Transverse colon (tissue), 4 donors: ENCODE data around the gene KREMEN2. TPM values are rescaled to one million over a fixed set of nuclear protein-coding genes. Genes with fewer than 3 reads are reported as not detected.

Experiments used
- DNase-seq: peaks from one replicate; pipeline ENCODE4 v3.0.0-alpha.2; 2019
- H3K27ac ChIP-seq, 4 donors: fragments of 200-600 bp; sonication (generic); 2 replicates each; pipeline ENCODE4 v1.5.1; 2016 to 2018; ENCODE audit warnings: inconsistent platforms in 4 of 4
- H3K27me3 ChIP-seq: fragments of 200-600 bp; sonication (generic); 2 replicates; pipeline ENCODE4 v1.5.1; 2017; ENCODE audit warnings: inconsistent platforms
- H3K36me3 ChIP-seq, 4 donors: fragments of 200-600 bp; sonication (generic); 2 replicates each; pipeline ENCODE4 v1.5.1; 2017 to 2019; ENCODE audit warnings: inconsistent platforms in 4 of 4
- H3K4me1 ChIP-seq, 4 donors: fragments of 200-600 bp; sonication (generic); 2 replicates each; pipeline ENCODE4 v1.5.1; 2017 to 2020; ENCODE audit warnings: inconsistent platforms in 4 of 4
- H3K4me3 ChIP-seq, 4 donors: fragments of 200-600 bp; sonication (generic); 1 replicate in 1 of 4; 2 replicates in 3 of 4; pipeline versions ENCODE4 v1.5.1 to v1.6.1; 2017 to 2019; ENCODE audit warnings: inconsistent platforms in 4 of 4
- H3K9me3 ChIP-seq, 2 donors: fragments of 200-600 bp; sonication (generic); 2 replicates each; pipeline ENCODE4 v1.5.1; 2017 to 2019; ENCODE audit warnings: inconsistent platforms in 2 of 2
- CTCF ChIP-seq, 5 experiments: fragments of 200-600 bp in 3 of 5; fragments of 450-650 bp in 2 of 5; sonication (generic) in 3 of 5; IDR thresholded peaks; 1 replicate in 2 of 5; 2 replicates in 3 of 5; pipeline ENCODE4 v1.5.1; 2016 to 2017; ENCODE audit warnings: antibody characterized with exemption in 5 of 5, inconsistent platforms in 3 of 5, mild to moderate bottlenecking in 2 of 5, moderate library complexity in 1 of 5
- EP300 ChIP-seq: sonication (generic); formaldehyde crosslinking; IDR thresholded peaks from one replicate; pipeline ENCODE4 v1.6.1; 2017; ENCODE audit warnings: antibody characterized with exemption, low read depth
- POLR2A ChIP-seq: fragments of 450-650 bp; IDR thresholded peaks from one replicate; pipeline ENCODE4 v1.6.1; 2016; ENCODE audit warnings: antibody characterized with exemption, mild to moderate bottlenecking, moderate library complexity
- POLR2AphosphoS5 ChIP-seq, 3 donors: sonication (generic); formaldehyde crosslinking; IDR thresholded peaks; one replicate each; pipeline ENCODE4 v1.6.1; 2016; ENCODE audit warnings: antibody characterized with exemption in 3 of 3
- WGBS, 2 donors: methylation state at CpG; one replicate each; pipeline ENCODE4 v1.1.5; 2018; ENCODE audit warnings: low coverage in 1 of 2; 5-methylcytosine and 5-hydroxymethylcytosine counted together
- in situ Hi-C, 4 donors: fragments of 200-750 bp; cut with MboI; loops; one replicate each; pipeline versions ENCODE4 v1.15.0 to v1.15.1; 2017; ENCODE audit warnings: low sequenced_read_pairs in 3 of 4, low pct_ligation_motif_present in 1 of 4, low pct_unique_long_range_greater_than_20kb in 1 of 4
- intact Hi-C: fragments of 100-400 bp; cut with DNase I; formaldehyde crosslinking; loops from one replicate; pipeline ENCODE4 v1.15.1; 2023; ENCODE audit warnings: low total_unique reads
- total RNA-seq, 4 donors: library from RNA; depleted of rRNA; stranded (reverse); fragments of >200 nt; gene quantifications; one replicate each; pipeline ENCODE4 v1.1.0, GENCODE V29; 2016

The KREMEN2 gene
- total RNA-seq, 4 donors from 2014 or later: 0.79 to 3.2 (median 1.1) TPM; not detected in 1

DNA sequence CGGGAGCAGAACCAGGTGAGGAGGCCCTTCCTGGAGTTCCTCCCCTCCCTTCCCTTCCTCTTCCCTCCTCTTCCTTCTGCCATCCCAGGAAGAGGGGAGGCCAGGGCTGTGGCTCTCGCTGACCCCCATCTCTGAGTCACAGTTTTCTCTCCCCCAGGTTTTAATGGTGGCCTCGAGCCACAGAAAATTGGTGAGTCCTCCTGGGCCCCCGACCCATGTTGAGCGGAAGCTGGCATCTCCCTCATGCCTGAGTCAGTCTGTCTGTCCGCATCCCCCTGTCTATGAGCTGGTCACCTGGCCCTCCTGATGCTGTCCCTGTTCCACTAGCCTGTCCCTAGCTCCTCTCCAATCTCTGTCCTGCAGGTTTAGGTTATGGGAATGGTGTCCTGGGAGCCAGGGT, 35.9 kb downstream of the KREMEN2 start:
- no peaks in the 10 kb centered on the region for H3K9me3 ChIP-seq
- H3K36me3 ChIP-seq: no peaks in the 10 kb centered on the region
- peaks cover 6% of the 10 kb centered on the region for H3K27me3 ChIP-seq
- no peak overlapping the region for H3K4me3 ChIP-seq
- no peak for DNase-seq
- intact Hi-C loops (no loop called here), in situ Hi-C loops (no loop called here)
- no peak overlapping the region for H3K27ac ChIP-seq
- 87% methylated on average over 6 of the region's 6 CpGs; no CpG with 5 or more reads in 1 of the 2 donors for WGBS, 2 donors
- TF ChIP-seq POLR2AphosphoS5 (IDR thresholded peaks at IDR 0.05) (no peak), POLR2A (no peak), EP300 (no peak), CTCF (IDR thresholded peaks at IDR 0.05) (no peak)
- peaks cover 0 to 7% (median 3%) of the 10 kb centered on the region in 4 donors for H3K4me1 ChIP-seq

GRCh38 chr16:3000540-3000939, 36.5 kb downstream of the KREMEN2 start:
- WGBS, 2 donors: 83% methylated on average over 4 of the region's 4 CpGs; no CpG with 5 or more reads in 1 of the 2 donors
- TF ChIP-seq EP300: no peak
- TF ChIP-seq POLR2A: no peak
- TF ChIP-seq POLR2AphosphoS5 (IDR thresholded peaks at IDR 0.05): no peak
- TF ChIP-seq CTCF (IDR thresholded peaks at IDR 0.05): no peak
- Histone ChIP-seq H3K4me1 (peaks cover 0 to 8% (median 4%) of the 10 kb centered on the region in 4 donors), H3K4me3 (no peak overlapping the region), H3K27me3 (peaks cover 9% of the 10 kb centered on the region), H3K27ac (no peak overlapping the region), H3K9me3 (no peaks in the 10 kb centered on the region), H3K36me3 (no peaks in the 10 kb centered on the region)
- in situ Hi-C loops (no loop called here), intact Hi-C loops (no loop called here)
- no peak for DNase-seq

DNA sequence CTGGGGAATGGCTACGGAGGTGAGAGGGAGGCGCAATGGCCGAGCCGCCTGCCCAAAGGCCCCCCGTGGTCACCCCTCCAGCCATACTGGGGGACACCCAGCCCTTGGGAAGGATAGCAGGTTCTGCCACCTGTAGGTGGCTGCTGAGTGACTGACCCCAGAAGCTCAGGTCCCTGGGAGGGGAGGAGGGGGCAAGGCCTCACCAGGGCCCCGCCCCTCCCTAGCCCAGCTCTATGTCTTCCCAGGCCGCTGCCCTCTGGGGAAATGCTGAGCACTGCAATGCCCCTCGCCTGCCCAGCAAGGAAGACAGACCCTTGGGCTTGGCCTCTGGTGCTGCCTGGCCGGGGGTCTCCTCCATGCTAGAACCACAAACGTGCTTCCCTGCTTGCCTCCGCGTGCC, 37.2 kb downstream of the KREMEN2 start:
- 76% methylated on average over 11 of the region's 12 CpGs; no CpG with 5 or more reads in 1 of the 2 donors for WGBS, 2 donors
- intact Hi-C loops: no loop called here
- Histone ChIP-seq H3K36me3 (no peaks in the 10 kb centered on the region), H3K9me3 (no peaks in the 10 kb centered on the region), H3K27me3 (peaks cover 15% of the 10 kb centered on the region), H3K27ac (no peak overlapping the region), H3K4me1 (peaks cover 6 to 16% (median 11%) of the 10 kb centered on the region in 4 donors), H3K4me3 (no peak overlapping the region)
- in situ Hi-C loops: no loop called here
- no peak for DNase-seq
- TF ChIP-seq EP300 (no peak), CTCF (IDR thresholded peaks at IDR 0.05) (no peak), POLR2AphosphoS5 (IDR thresholded peaks at IDR 0.05) (no peak), POLR2A (no peak)

DNA sequence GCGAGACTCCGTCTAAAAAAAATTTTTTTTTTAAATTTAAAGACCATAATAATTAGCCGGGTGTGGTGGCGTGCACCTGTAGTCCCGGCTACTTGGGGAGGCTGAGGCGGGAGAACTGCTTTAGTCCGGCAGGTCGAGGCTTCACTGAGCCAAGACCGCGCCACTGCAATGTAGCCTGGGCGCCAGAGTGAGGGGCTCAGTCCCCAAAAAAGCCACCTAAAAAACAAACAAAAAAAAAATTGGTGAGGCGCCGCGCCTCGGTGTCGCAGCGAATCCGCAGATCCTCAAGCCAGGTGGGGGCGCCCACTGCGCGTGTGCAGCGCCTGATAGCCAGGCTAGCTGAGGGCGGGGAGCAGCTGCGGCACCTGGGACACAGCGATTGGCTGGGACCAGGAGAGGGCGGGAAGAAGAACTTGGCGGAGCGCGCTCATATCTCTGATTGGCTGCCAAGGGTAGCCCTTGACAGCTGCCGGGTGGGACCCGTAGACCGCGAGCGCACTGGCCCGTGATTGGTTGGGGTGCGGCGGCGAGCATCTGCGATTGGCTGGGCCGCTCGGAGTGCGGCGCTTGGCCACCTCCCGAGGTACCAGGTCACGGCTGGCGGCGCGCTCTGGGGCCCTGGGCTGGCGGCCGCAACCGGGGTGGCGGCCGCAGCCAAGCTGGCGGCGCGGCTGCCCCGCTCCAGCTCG, 39.7 kb downstream of the KREMEN2 start:
- in situ Hi-C loops (no loop called here), intact Hi-C loops (no loop called here)
- 0 to 6% methylated on average over 1 to 52 of the region's 58 CpGs for WGBS, 2 donors
- DNase-seq: peak; percentile 98
- peaks cover 14 to 40% (median 32%) of the 10 kb centered on the region in 4 donors for H3K4me1 ChIP-seq
- H3K4me3 ChIP-seq: peak overlapping the region in 2 of 4 donors; percentile 33 to 37
- H3K27ac ChIP-seq: peak overlapping the region in 2 of 4 donors; percentile 41 to 49
- no peaks in the 10 kb centered on the region for H3K36me3 ChIP-seq
- no peaks in the 10 kb centered on the region for H3K9me3 ChIP-seq
- TF ChIP-seq POLR2A (peak; percentile 50), POLR2AphosphoS5 (IDR thresholded peaks at IDR 0.05) (peak in 2 of 3 donors; percentile 61 to 68), CTCF (IDR thresholded peaks at IDR 0.05) (peak; percentile 38 to 65 (median 46)), EP300 (no peak)
- H3K27me3 ChIP-seq: peaks cover 32% of the 10 kb centered on the region
